ENCODE results near the gene SEMA3G. TPM values are rescaled to one million over a fixed set of nuclear protein-coding genes. Genes with fewer than 3 reads are reported as not detected.

The SEMA3G gene
- total RNA-seq, 1 donor from 2014 or later = 10.4 TPM

DNA sequence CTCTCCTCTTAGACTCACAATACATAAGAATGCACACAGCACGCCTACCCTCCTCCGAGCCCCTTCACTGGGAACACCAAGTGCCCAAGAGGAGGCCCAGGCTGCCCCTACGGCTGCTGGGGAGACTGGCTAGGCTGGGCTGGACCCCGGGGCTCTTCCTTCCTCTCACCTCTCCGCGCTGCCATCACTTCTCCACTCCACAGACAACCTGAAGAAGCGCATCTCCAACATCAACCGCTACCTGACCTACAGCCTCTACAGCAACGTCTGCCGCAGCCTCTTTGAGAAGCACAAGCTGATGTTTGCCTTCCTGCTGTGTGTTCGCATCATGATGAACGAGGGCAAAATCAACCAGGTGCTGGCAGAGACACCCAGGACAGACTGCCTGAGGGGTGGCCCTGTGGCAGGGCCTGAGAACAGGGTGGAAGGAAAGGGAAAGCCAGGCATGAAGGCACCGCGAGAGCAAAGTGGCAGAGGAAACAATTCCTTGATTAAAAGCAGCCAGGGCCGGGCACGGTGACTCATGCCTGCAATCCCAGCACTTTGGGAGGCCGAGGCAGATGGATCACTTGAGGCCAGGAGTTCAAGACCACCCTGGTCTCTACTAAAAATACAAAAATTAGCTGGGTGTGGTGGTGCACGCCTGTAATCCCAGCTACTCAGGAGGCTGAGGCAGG lies 51.6 kb downstream of the SEMA3G start:
- DNase-seq = no peak
- intact Hi-C loops (cut with DNase I) = no loop called here
- no peak for ATAC-seq (ENCODE audit: poor library complexity)

GRCh38 chr3:52392216-52392930 lies 52.5 kb downstream of the SEMA3G start:
- no peak for ATAC-seq (ENCODE audit: poor library complexity)
- intact Hi-C loops (cut with DNase I) = no loop called here
- peak; percentile 37 for DNase-seq

GRCh38 chr3:52391096-52391495 lies 53.8 kb downstream of the SEMA3G start:
- ATAC-seq (ENCODE audit: poor library complexity) (no peak), DNase-seq (no peak)
- intact Hi-C loops (cut with DNase I) = no loop called here

GRCh38 chr3:52388933-52389332 lies 56.0 kb downstream of the SEMA3G start:
- intact Hi-C loops (cut with DNase I) = no loop called here
- DNase-seq (no peak), ATAC-seq (ENCODE audit: poor library complexity) (no peak)

DNA sequence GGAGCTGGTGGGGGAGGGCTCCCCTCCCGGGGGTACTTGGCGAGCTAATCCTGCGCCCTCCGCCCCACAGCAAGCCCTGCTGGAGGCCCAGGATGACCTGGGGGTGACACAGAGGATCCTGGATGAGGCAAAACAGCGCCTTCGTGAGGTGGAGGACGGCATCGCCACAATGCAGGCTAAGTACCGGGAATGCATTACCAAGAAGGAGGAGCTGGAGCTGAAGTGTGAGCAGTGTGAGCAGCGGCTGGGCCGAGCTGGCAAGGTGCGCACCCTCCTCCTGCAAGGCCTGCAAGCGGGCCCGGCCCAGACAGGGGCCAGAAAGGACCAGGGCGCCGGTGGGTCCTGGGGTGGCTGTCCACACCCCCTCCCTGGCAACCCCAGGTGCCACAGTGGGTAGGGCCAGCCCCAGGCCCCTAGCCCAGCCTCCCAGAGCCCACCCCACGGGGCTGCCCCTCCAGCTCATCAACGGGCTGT lies 56.5 kb downstream of the SEMA3G start:
- ATAC-seq (ENCODE audit: poor library complexity) = no peak

GRCh38 chr3:52387481-52387880 lies 57.4 kb downstream of the SEMA3G start:
- intact Hi-C loops (cut with DNase I) = no loop called here
- ATAC-seq (ENCODE audit: poor library complexity) (no peak), DNase-seq (no peak)

More for the DNA sequence above, 56.5 kb downstream of the SEMA3G start:
- intact Hi-C loops (cut with DNase I) = no loop called here
- no peak for DNase-seq

DNA sequence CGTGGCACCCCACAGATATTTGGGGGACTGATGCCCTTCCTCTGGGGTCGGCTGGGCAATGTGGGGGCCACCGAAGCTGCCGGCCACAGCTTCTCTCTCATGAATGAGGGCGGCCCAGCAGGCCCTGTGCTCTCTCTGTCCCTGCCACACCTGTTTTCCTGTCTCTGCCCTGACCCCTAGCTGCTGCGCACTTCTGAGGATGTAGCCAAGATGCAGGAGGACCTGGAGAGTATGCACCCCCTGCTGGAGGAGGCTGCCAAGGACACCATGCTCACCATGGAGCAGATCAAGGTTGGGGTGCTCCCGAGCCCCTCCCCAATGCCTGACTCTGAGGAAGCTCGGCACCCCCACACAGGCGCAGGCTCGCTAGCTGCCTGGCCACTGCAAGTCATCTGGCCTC lies 59.7 kb downstream of the SEMA3G start:
- DNase-seq (no peak), ATAC-seq (ENCODE audit: poor library complexity) (no peak)
- intact Hi-C loops (cut with DNase I) = no loop called here

GRCh38 chr3:52384019-52384761 lies 60.7 kb downstream of the SEMA3G start:
- ATAC-seq (ENCODE audit: poor library complexity) (no peak), DNase-seq (no peak)
- intact Hi-C loops (cut with DNase I) = no loop called here

DNA sequence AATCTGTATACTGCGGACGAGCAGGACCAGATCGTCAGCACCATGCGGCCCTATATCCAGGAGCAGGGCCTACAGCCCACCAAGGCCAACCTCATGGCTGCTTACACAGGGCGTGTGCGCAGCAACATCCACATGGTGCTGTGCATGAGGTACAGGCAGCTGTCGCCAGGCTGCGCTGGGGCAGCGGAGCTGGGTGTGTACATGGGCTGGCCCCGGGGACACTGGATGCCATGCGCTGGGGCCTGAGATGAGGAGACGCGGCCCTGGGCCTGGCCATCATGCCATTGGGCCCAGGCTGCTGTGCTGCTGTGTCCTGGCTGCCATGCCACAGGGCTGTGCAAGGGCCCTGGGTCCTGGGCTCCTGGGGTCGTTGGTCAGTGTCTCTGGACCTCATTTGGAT lies 61.5 kb downstream of the SEMA3G start:
- no peak for ATAC-seq (ENCODE audit: poor library complexity)
- intact Hi-C loops (cut with DNase I) = no loop called here
- no peak for DNase-seq

Other genes starting within 250 kb of the SEMA3G start
- gene ALAS1, start 246.9 kb downstream of the SEMA3G start, total RNA-seq = 160 TPM
- 0.32 TPM for gene TLR9, start 219.5 kb downstream of the SEMA3G start, total RNA-seq
- 131 TPM for gene TWF2, start 205.9 kb downstream of the SEMA3G start, total RNA-seq
- 8.4 TPM for gene PPM1M, start 199.3 kb downstream of the SEMA3G start, total RNA-seq
- 61.0 TPM for gene WDR82, start 166.5 kb downstream of the SEMA3G start, total RNA-seq
- 5.3 TPM for gene GLYCTK, start 157.3 kb downstream of the SEMA3G start, total RNA-seq
- gene DNAH1, start 128.8 kb downstream of the SEMA3G start, total RNA-seq = 1.9 TPM
- 46.2 TPM for gene BAP1, start 35.1 kb downstream of the SEMA3G start, total RNA-seq
- gene PHF7, start 34.4 kb downstream of the SEMA3G start, total RNA-seq = 16.8 TPM
- gene TNNC1, start 8.9 kb upstream of the SEMA3G start, total RNA-seq = 7,948 TPM
- gene NISCH, start 10.5 kb upstream of the SEMA3G start, total RNA-seq = 46.0 TPM
- 74.7 TPM for gene STAB1, start 50.2 kb upstream of the SEMA3G start, total RNA-seq
- gene NT5DC2, start 88.8 kb upstream of the SEMA3G start, total RNA-seq = 84.1 TPM
- gene UQCC5, start 91.5 kb upstream of the SEMA3G start, total RNA-seq = 71.2 TPM
- gene PBRM1, start 240.8 kb upstream of the SEMA3G start, total RNA-seq = 45.1 TPM
- gene GNL3, start 240.9 kb upstream of the SEMA3G start, total RNA-seq = 27.2 TPM